ENCODE data around the gene FGF23.

DNA sequence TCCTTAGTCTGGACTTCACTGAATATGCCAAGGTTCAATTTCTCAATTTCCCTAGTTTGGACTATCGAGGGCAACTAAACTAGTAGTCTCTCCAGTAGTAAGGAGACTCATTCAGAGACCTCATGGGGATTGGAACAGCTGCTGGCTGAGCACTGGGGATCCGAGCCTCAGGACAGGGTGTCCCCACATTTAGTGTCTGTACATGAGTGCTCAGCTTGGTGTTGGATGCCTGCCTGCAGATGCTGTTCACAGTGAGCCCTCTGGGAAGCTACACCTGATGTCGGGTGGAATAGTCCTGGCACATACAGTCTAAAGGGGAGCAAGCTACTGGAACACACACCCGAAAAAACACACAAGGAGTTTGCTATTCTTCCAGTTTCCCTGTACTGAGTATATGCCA, 820 bp upstream of the FGF23 start:
- TF ChIP-seq, protein P1, sequence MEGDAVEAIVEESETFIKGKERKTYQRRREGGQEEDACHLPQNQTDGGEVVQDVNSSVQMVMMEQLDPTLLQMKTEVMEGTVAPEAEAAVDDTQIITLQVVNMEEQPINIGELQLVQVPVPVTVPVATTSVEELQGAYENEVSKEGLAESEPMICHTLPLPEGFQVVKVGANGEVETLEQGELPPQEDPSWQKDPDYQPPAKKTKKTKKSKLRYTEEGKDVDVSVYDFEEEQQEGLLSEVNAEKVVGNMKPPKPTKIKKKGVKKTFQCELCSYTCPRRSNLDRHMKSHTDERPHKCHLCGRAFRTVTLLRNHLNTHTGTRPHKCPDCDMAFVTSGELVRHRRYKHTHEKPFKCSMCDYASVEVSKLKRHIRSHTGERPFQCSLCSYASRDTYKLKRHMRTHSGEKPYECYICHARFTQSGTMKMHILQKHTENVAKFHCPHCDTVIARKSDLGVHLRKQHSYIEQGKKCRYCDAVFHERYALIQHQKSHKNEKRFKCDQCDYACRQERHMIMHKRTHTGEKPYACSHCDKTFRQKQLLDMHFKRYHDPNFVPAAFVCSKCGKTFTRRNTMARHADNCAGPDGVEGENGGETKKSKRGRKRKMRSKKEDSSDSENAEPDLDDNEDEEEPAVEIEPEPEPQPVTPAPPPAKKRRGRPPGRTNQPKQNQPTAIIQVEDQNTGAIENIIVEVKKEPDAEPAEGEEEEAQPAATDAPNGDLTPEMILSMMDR (conservative IDR thresholded peaks at IDR 0.05 in 1 of 2, IDR thresholded peaks at IDR 0.05 in 1 of 2; ENCODE audit: low read depth in 1 of 2, low read length in 2 of 2) = no peak
- TF ChIP-seq EZH2 (IDR thresholded peaks at IDR 0.05; ENCODE audit: low read length, missing control alignments) = no peak

All from fibroblast of lung (primary cell).